T-cell (primary cell): ENCODE data around the gene ASCC1. TPM values are rescaled to one million over a fixed set of nuclear protein-coding genes. Genes with fewer than 3 reads are reported as not detected.
A peak's percentile ranks its signal among the peaks of the same experiment; 100 is the strongest.

Source experiments
- ATAC-seq, 4 experiments: fragments of 200-7000 bp in 3 of 4; fragments of 150-1000 bp in 1 of 4; cut with Tn5 transposase; replicated peaks in 1 of 4; 1 replicate in 3 of 4; 2 replicates in 1 of 4; pipeline ENCODE4 v1.10.0; 2021; ENCODE audit warnings: moderate library complexity in 3 of 4, mild to moderate bottlenecking in 2 of 4, moderate number of reproducible peaks in 1 of 4
- CTCF ChIA-PET, 2 donors: fragments of 300-600 bp; sonication (Branson Sonifier 250); formaldehyde crosslinking; loops; one replicate each; lab custom pipeline; 2022; ENCODE audit warnings: antibody characterized with exemption in 2 of 2; lab: Charles Lee
- POLR2A ChIA-PET, 2 donors: fragments of 300-600 bp; sonication (Branson Sonifier 250); formaldehyde crosslinking; loops; one replicate each; lab custom pipeline; 2022; ENCODE audit warnings: antibody characterized with exemption in 2 of 2; lab: Charles Lee
- DNase-seq, 35 experiments: peaks; one replicate each; pipeline versions ENCODE4 v3.0.0 to v3.0.0-alpha.2; 2013 to 2023
- H3K27ac ChIP-seq: one replicate; pipeline ENCODE4 v1.5.1; 2013; ENCODE audit warnings: low read length
- H3K27me3 ChIP-seq, 2 experiments: replicated peaks in 1 of 2; 1 replicate in 1 of 2; 2 replicates in 1 of 2; pipeline versions ENCODE4 v1.6.1 to v1.7.0; 2013; ENCODE audit warnings: low read length in 1 of 2, mixed read lengths in 1 of 2; ENCODE audit not compliant: control insufficient read depth in 2 of 2, insufficient read depth in 2 of 2; ENCODE audit errors: extremely low read depth in 1 of 2
- H3K36me3 ChIP-seq, 2 donors: 1 replicate in 1 of 2; 2 replicates in 1 of 2; pipeline versions ENCODE4 v1.6.1 to v1.7.0; 2013; ENCODE audit warnings: low read length in 1 of 2; ENCODE audit not compliant: control insufficient read depth in 2 of 2, insufficient read depth in 1 of 2; ENCODE audit errors: extremely low read depth in 1 of 2
- H3K4me1 ChIP-seq, 2 experiments: 1 replicate in 1 of 2; 2 replicates in 1 of 2; pipeline versions ENCODE4 v1.6.1 to v1.7.0; 2013; ENCODE audit warnings: low read length in 2 of 2, mixed read lengths in 1 of 2; ENCODE audit not compliant: insufficient read depth in 2 of 2, control insufficient read depth in 1 of 2; ENCODE audit errors: extremely low read depth in 1 of 2
- H3K4me3 ChIP-seq, 2 donors: 1 replicate in 1 of 2; 2 replicates in 1 of 2; pipeline versions ENCODE4 v1.5.1 to v1.7.0; 2013; ENCODE audit warnings: mild to moderate bottlenecking in 2 of 2, low read length in 1 of 2, moderate library complexity in 1 of 2; ENCODE audit not compliant: control insufficient read depth in 1 of 2; ENCODE audit errors: extremely low read depth in 1 of 2
- H3K9me3 ChIP-seq: 2 replicates; pipeline ENCODE4 v1.7.0; 2013
- H3K27ac Mint-ChIP-seq, 2 donors: one replicate each; pipeline ENCODE4 v1.8.0; 2020 to 2021; ENCODE audit warnings: mild to moderate bottlenecking in 2 of 2, mixed read lengths in 2 of 2
- H3K27me3 Mint-ChIP-seq, 2 donors: one replicate each; pipeline ENCODE4 v1.8.0; 2021 to 2022; ENCODE audit warnings: mixed read lengths in 2 of 2
- H3K36me3 Mint-ChIP-seq: one replicate; pipeline ENCODE4 v1.8.0; 2021; ENCODE audit warnings: mixed read lengths
- H3K4me1 Mint-ChIP-seq, 3 donors: one replicate each; pipeline ENCODE4 v1.8.0; 2020 to 2022; ENCODE audit warnings: mixed read lengths in 3 of 3, mild to moderate bottlenecking in 1 of 3
- H3K4me3 Mint-ChIP-seq, 3 donors: one replicate each; pipeline ENCODE4 v1.8.0; 2020 to 2022; ENCODE audit warnings: mild to moderate bottlenecking in 3 of 3, mixed read lengths in 3 of 3, moderate library complexity in 3 of 3
- H3K9me3 Mint-ChIP-seq, 3 donors: one replicate each; pipeline ENCODE4 v1.8.0; 2020 to 2022; ENCODE audit warnings: mixed read lengths in 3 of 3
- WGBS: methylation state at CpG from one replicate; pipeline ENCODE4 v1.1.5; 2013; ENCODE audit warnings: missing lambda C conversion rate; ENCODE audit not compliant: insufficient coverage; 5-methylcytosine and 5-hydroxymethylcytosine counted together
- total RNA-seq, 35 experiments: library from RNA in 6 of 35; stranded (reverse) in 6 of 35; fragments of 120-200 nt in 1 of 35; gene quantifications; one replicate each; pipeline versions ENCODE4 v1.2.1 to v1.2.4 and lab custom pipeline; 2013 to 2026

ASCC1 gene
- total RNA-seq, 5 donors from 2014 or later (not counting 1 experiment from before 2014, with no cell fraction given) = 15.7 to 24.1 (median 21.7) TPM

DNA sequence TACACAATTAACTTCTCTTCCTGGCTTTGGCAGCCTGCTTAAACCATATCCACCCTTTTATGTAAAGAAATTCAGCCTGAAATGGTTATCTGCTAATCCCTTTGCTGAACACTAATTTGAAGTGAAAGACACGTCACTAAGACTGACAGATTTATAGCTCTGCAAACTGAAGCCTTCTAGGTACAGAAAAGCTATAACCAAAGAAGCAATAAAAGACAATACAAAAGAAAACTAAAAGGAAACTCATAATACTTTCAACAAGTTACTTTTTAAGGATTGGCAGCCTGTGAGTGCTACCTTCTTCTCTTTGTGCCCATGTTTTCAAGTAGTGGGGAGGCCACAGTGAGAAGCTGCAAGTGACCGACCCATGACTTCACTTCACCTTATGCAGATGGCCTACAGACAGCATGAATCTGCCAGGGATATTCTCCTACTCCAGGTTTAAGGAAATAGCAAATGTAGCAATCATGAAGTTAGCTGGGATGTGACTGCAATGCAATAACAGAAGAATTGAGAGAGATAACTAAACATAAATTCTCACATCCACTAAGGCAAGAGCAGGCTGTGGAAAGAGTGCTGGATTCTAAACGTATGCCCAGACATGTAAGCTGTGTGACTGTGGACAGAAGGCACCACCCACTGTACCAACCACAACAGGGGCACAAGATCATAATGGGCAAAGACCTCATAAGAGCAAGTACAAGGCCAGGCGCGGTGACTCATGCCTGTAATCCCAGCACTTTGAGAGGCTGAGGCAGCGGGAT, 117.1 kb downstream of the ASCC1 start:
- Mint-ChIP-seq H3K27ac (no peak overlapping the region), H3K9me3 (no peaks in the 10 kb centered on the region), H3K4me1 (peaks cover 42 to 55% (median 50%) of the 10 kb centered on the region in 3 donors), H3K36me3 (peaks cover 59% of the 10 kb centered on the region), H3K4me3 (no peak overlapping the region), H3K27me3 (no peaks in the 10 kb centered on the region)
- Histone ChIP-seq H3K27ac (no peak overlapping the region), H3K27me3 (no peaks in the 10 kb centered on the region), H3K4me3 (no peak overlapping the region), H3K36me3 (peaks cover 3 to 6% of the 10 kb centered on the region in 2 donors), H3K4me1 (peaks cover 10 to 23% of the 10 kb centered on the region in 2 experiments), H3K9me3 (no peaks in the 10 kb centered on the region)
- POLR2A ChIA-PET = interaction anchor here in 1 of 2 donors (0.7 kb wide), 1 partner anchor 44 kb away, joined by 3 read pairs; no protein-coding TSS in a partner anchor
- WGBS = 100% methylated on average over 3 of the region's 6 CpGs
- DNase-seq = no peak
- no peak for ATAC-seq
- CTCF ChIA-PET = interaction anchor here in 1 of 2 donors (0.6 kb wide), 1 partner anchor 30 kb away, joined by 3 read pairs; no protein-coding TSS in a partner anchor

DNA sequence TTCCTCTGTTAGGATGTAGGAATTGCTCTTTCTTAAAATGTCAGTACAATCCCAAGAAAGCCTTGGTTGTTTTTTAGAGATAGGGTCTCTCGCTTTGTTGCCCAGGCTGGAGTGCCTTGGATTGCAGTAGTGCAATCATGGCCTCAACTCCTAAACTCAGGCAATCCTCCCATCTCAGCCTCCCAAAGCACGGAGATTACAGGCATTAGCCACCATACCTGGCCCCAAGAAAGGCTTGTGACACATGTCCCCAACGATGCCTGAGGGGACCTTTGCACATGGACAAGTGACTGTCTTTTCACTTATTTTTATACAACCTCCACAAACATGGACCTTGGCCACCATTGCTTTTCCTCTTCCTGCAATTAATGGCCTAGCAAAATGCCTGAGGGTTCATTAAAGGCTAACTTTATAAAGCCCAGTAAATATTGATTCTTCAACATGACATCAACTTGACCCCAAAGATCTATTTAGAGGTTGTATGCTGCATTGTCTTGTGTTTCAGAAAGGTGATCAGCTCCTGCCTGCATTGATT, 117.7 kb downstream of the ASCC1 start:
- no peak overlapping the region for H3K4me3 Mint-ChIP-seq
- H3K27ac Mint-ChIP-seq = no peak overlapping the region
- H3K36me3 Mint-ChIP-seq = peaks cover 56% of the 10 kb centered on the region
- H3K9me3 Mint-ChIP-seq = no peaks in the 10 kb centered on the region
- H3K4me1 Mint-ChIP-seq = peaks cover 36 to 48% (median 43%) of the 10 kb centered on the region in 3 donors
- no peak for DNase-seq
- H3K27ac ChIP-seq = no peak overlapping the region
- H3K36me3 ChIP-seq = peaks cover 3 to 6% of the 10 kb centered on the region in 2 donors
- H3K4me1 ChIP-seq = peaks cover 5 to 17% of the 10 kb centered on the region in 2 experiments
- WGBS = 100% methylated on average over 3 of the region's 3 CpGs
- H3K9me3 ChIP-seq = no peaks in the 10 kb centered on the region
- H3K4me3 ChIP-seq = no peak overlapping the region
- H3K27me3 Mint-ChIP-seq = no peaks in the 10 kb centered on the region
- H3K27me3 ChIP-seq = no peaks in the 10 kb centered on the region
- no peak for ATAC-seq
- ChIA-PET CTCF (no interaction called here), POLR2A (interaction anchor here in 1 of 2 donors (0.7 kb wide), 1 partner anchor 43 kb away, joined by 3 read pairs; no protein-coding TSS in a partner anchor)

DNA sequence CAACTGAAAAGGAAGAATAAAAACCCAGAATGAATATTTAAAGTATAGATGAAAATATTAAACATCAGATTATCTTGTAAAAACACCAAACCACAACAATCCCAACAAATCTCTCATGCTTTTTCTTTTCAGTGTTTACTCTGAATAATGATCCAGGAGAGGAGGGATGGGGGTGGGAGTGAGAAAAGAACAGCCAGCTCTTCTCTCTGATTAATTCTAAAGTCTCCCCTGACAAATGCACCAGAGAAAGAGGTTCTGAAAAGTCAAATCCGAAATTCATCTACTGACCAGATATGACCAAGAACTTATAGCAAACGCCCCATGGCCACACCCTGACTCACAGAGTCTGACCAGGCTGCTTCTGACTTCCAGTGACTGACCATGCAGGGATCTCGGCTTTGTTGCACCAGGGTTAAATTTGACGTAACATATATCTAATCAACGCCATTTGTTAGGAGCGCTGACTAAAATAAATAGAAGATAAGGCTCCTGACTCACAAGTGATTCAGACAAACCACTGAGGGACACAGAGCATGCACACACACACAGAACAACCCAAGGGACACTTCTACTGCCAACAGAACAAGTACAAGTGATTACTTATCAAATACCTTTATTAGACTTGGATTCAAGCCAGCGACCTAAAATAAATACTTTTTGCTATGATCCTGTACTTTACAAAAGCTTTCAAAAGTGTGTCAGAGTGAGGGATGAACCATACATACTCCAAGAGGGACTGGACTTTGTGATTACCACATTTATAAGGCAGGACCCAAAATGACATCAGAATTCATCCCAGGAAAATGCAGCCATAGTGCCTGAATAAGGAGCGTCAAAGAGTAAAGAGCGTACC, 118.4 kb downstream of the ASCC1 start:
- Mint-ChIP-seq H3K27me3 (no peaks in the 10 kb centered on the region), H3K36me3 (peaks cover 55% of the 10 kb centered on the region), H3K27ac (no peak overlapping the region), H3K4me1 (peaks cover 32 to 44% (median 40%) of the 10 kb centered on the region in 3 donors), H3K9me3 (no peaks in the 10 kb centered on the region), H3K4me3 (no peak overlapping the region)
- Histone ChIP-seq H3K9me3 (no peaks in the 10 kb centered on the region), H3K4me1 (peaks cover 3 to 13% of the 10 kb centered on the region in 2 experiments), H3K4me3 (no peak overlapping the region), H3K36me3 (peaks cover 3 to 6% of the 10 kb centered on the region in 2 donors), H3K27ac (no peak overlapping the region), H3K27me3 (no peaks in the 10 kb centered on the region)
- ChIA-PET CTCF (no interaction called here), POLR2A (interaction anchor here in 1 of 2 donors (0.5 kb wide), 1 partner anchor 34 kb away, joined by 4 read pairs; no protein-coding TSS in a partner anchor)
- ATAC-seq (no peak), DNase-seq (no peak)
- WGBS = 90% methylated on average over 5 of the region's 9 CpGs

DNA sequence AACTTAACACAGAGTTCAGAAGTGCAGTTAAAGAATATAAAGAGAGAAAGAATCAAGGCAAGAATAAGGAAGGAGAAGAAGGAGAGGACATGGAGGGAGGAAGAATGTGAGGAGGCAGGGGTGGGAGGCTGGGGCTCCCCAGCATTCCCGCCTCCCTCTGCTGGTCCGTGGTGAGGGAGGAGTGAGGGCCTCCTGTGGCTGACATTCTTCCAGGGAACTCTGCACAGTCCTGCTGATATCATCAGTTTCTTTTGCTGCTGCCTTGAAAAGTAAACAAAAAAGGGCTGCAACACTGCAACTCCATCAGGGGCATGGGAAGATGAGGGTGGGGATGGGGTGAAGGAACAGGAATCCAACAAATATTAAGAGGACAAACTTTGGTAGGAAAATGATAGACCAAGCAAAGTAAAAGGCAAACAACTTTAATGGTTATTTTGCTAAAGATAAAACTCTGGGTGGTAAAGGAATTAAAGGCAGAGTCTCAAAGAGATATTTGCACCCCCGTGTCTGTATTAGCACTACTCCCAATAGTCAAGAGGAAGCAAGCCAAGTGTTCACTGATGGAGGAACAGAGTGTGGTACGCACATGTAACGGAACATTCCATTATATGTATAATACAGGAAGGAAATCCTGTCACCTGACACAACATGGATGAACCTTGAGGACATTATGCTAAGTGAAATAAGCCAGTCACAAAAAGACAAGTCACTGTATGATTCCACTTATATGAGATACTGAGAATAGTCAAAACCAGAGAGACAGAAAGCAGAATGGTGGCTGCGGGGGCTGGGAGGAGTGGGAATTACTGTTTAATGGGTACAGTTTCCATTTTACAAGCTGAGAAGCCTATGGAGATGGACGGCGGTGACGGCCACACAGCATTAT, 119.7 kb downstream of the ASCC1 start:
- Mint-ChIP-seq H3K4me3 (no peak overlapping the region), H3K4me1 (peaks cover 25 to 35% (median 27%) of the 10 kb centered on the region in 3 donors), H3K9me3 (no peaks in the 10 kb centered on the region), H3K36me3 (peaks cover 47% of the 10 kb centered on the region), H3K27ac (peak overlapping the region in 1 of 2 donors; percentile 14), H3K27me3 (no peaks in the 10 kb centered on the region)
- Histone ChIP-seq H3K4me3 (no peak overlapping the region), H3K27me3 (no peaks in the 10 kb centered on the region), H3K36me3 (peaks cover 3 to 6% of the 10 kb centered on the region in 2 donors), H3K27ac (no peak overlapping the region), H3K4me1 (peaks cover 2 to 3% of the 10 kb centered on the region in 2 experiments), H3K9me3 (no peaks in the 10 kb centered on the region)
- CTCF ChIA-PET = no interaction called here
- no peak for DNase-seq
- ATAC-seq = no peak
- POLR2A ChIA-PET = interaction anchor here in 1 of 2 donors (0.5 to 0.7 kb wide), 2 partner anchors 36 to 112 kb away, joined by 3 to 4 read pairs; no protein-coding TSS in a partner anchor
- 40% methylated on average over 1 of the region's 9 CpGs for WGBS

DNA sequence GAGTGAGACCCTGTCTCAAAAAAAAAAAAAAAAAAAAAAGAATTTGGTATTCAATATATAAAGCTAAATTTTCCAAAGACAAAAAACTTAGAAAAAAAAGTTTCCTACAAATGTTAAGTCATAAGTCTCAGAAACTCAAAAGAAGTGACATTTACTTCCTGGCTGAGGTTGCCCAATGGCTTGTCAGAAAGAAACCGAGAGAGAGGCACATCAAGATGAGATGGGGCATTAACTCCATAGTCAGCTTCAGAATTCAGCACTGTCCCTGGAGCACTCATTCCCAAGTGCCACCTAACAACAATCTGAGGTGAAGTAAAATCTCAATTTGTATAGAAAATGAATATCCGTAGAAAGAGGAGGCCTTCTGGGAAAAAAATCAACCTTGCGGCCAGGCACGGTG, 120.9 kb downstream of the ASCC1 start:
- Histone ChIP-seq H3K27ac (no peak overlapping the region), H3K36me3 (peaks cover 3 to 6% of the 10 kb centered on the region in 2 donors), H3K4me3 (no peak overlapping the region), H3K9me3 (no peaks in the 10 kb centered on the region), H3K27me3 (no peaks in the 10 kb centered on the region), H3K4me1 (peaks cover 3 to 6% of the 10 kb centered on the region in 2 experiments)
- no peak overlapping the region for H3K4me3 Mint-ChIP-seq
- H3K9me3 Mint-ChIP-seq = no peaks in the 10 kb centered on the region
- CTCF ChIA-PET = interaction anchor here in 1 of 2 donors (0.7 kb wide), 1 partner anchor 23 kb away, joined by 8 read pairs; no protein-coding TSS in a partner anchor
- WGBS = 50% methylated on average over 1 of the region's 4 CpGs
- no peak for ATAC-seq
- no peaks in the 10 kb centered on the region for H3K27me3 Mint-ChIP-seq
- POLR2A ChIA-PET = interaction anchor here in 1 of 2 donors (0.5 kb wide), 1 partner anchor 119 kb away, joined by 8 read pairs; no protein-coding TSS in a partner anchor
- H3K4me1 Mint-ChIP-seq = peaks cover 22 to 30% (median 22%) of the 10 kb centered on the region in 3 donors
- H3K36me3 Mint-ChIP-seq = peaks cover 43% of the 10 kb centered on the region
- DNase-seq = no peak
- no peak overlapping the region for H3K27ac Mint-ChIP-seq
